ENCODE measurements around the gene APOBEC3C.

DNA sequence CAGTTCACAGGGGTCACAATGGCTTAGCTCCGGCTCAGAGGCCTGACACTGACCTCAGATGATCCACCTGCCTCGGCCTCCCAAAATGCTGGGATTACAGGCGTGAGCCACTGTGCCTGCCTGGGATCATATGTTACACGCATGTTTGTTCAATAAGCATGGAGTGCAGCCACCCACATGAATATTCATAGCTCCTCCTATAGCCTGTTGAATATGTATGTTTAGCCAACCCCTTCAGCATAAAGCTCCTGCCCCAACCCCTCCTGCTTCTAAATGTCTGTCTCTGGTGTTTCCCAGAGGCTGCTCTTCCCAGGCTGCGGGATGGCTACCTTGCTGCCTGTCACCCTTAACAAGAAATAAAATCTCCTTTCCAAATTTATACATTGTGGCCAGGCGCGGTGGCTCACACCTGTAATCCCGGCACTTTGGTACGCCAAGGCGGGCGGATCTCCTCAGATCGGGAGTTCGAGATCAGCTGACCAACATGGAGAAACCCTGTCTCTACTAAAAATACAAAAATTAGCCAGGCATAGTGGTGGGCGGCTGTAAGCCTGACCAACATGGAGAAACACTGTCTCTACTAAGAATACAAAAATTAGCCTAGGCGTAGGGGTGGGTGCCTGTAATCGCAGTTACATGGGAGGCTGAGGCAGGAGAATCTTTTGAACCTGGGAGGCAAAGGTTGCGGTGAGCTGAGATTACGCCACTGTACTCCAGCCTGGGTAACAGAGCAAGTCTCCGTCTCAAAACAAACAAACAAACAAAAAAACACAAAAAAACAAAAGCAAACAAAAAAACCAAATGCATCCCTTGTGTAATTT lies 25.5 kb downstream of the APOBEC3C start:
- TF ChIP-seq POLR2A (IDR thresholded peaks at IDR 0.05): no peak
- TF ChIP-seq, protein P1, sequence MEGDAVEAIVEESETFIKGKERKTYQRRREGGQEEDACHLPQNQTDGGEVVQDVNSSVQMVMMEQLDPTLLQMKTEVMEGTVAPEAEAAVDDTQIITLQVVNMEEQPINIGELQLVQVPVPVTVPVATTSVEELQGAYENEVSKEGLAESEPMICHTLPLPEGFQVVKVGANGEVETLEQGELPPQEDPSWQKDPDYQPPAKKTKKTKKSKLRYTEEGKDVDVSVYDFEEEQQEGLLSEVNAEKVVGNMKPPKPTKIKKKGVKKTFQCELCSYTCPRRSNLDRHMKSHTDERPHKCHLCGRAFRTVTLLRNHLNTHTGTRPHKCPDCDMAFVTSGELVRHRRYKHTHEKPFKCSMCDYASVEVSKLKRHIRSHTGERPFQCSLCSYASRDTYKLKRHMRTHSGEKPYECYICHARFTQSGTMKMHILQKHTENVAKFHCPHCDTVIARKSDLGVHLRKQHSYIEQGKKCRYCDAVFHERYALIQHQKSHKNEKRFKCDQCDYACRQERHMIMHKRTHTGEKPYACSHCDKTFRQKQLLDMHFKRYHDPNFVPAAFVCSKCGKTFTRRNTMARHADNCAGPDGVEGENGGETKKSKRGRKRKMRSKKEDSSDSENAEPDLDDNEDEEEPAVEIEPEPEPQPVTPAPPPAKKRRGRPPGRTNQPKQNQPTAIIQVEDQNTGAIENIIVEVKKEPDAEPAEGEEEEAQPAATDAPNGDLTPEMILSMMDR (IDR thresholded peaks at IDR 0.05): no peak
